ENCODE data around the gene XNDC1N.

- no peak for TF ChIP-seq CTCF (IDR thresholded peaks at IDR 0.05 in 8 of 11, conservative IDR thresholded peaks at IDR 0.05 in 3 of 11)
- no peak for TF ChIP-seq POLR2AphosphoS5 (IDR thresholded peaks at IDR 0.05)
Measured at GRCh38 chr11:71936825-71937224, 8.4 kb upstream of the XNDC1N start.

All from spleen (tissue), 7 donors.